Measurements from ENCODE around the gene ZC3H12D. TPM values are rescaled to one million over a fixed set of nuclear protein-coding genes. Genes with fewer than 3 reads are reported as not detected.
"Not testable (repeated sequence)": the region's sequence is repeated elsewhere in the genome, so short reads cannot be mapped to it uniquely, and the experiment has no call there.

Gene ZC3H12D
- total RNA-seq, 2 donors from 2014 or later = 1.8 to 2.2 TPM

- intact Hi-C loops (cut with DNase I) = no loop called here
Observed at GRCh38 chr6:149448821-149449453, 35.9 kb downstream of the ZC3H12D start.

GRCh38 chr6:149446791-149447376 lies 37.9 kb downstream of the ZC3H12D start:
- intact Hi-C loops (cut with DNase I) = no loop called here
- peak; percentile 35 for DNase-seq (ENCODE audit: low spot score)

More at GRCh38 chr6:149448821-149449453, 35.9 kb downstream of the ZC3H12D start:
- peak; percentile 47 for DNase-seq (ENCODE audit: low spot score)

GRCh38 chr6:149445573-149445972 lies 39.2 kb downstream of the ZC3H12D start:
- intact Hi-C loops (cut with DNase I) = no loop called here
- DNase-seq (ENCODE audit: low spot score) = peak; percentile 42

- DNase-seq (ENCODE audit: low spot score) = peak; percentile 43
- intact Hi-C loops (cut with DNase I) = no loop called here
Observed at GRCh38 chr6:149445095-149445466, 39.7 kb downstream of the ZC3H12D start.

GRCh38 chr6:149444360-149445094 lies 40.3 kb downstream of the ZC3H12D start:
- intact Hi-C loops (cut with DNase I) = not testable (repeated sequence)
- DNase-seq (ENCODE audit: low spot score) = peak; percentile 52

GRCh38 chr6:149443411-149444181 lies 41.2 kb downstream of the ZC3H12D start:
- intact Hi-C loops (cut with DNase I) = no loop called here
- DNase-seq (ENCODE audit: low spot score) = peak; percentile 19

GRCh38 chr6:149441740-149442139 lies 43.1 kb downstream of the ZC3H12D start:
- intact Hi-C loops (cut with DNase I) = no loop called here

GRCh38 chr6:149440735-149441671 lies 43.8 kb downstream of the ZC3H12D start:
- DNase-seq (ENCODE audit: low spot score) = peak; percentile 57
- intact Hi-C loops (cut with DNase I) = no loop called here

More at GRCh38 chr6:149441740-149442139, 43.1 kb downstream of the ZC3H12D start:
- DNase-seq (ENCODE audit: low spot score) = peak; percentile 70

- DNase-seq (ENCODE audit: low spot score) = no peak
- intact Hi-C loops (cut with DNase I) = loop anchor here (2.0 to 10.0 kb wide), 2 partner anchors 19 to 865 kb away; no protein-coding TSS in a partner anchor
Observed at GRCh38 chr6:149439626-149440025, 45.2 kb downstream of the ZC3H12D start.

- no peak for DNase-seq (ENCODE audit: low spot score)
- intact Hi-C loops (cut with DNase I) = loop anchor here (2.0 to 10.0 kb wide), 2 partner anchors 20 to 864 kb away; no protein-coding TSS in a partner anchor
Observed at GRCh38 chr6:149438855-149439254, 46.0 kb downstream of the ZC3H12D start.

GRCh38 chr6:149437212-149437611 lies 47.6 kb downstream of the ZC3H12D start:
- DNase-seq (ENCODE audit: low spot score) = no peak
- intact Hi-C loops (cut with DNase I) = loop anchor here in 1 of 2 donors (10.0 kb wide), 1 partner anchor 862 kb away; no protein-coding TSS in a partner anchor

- intact Hi-C loops (cut with DNase I) = loop anchor here (1.0 to 10.0 kb wide), 2 partner anchors 27 to 862 kb away; no protein-coding TSS in a partner anchor
- DNase-seq (ENCODE audit: low spot score) = peak; percentile 80
Observed at GRCh38 chr6:149436647-149437046, 48.2 kb downstream of the ZC3H12D start.

- intact Hi-C loops (cut with DNase I) = loop anchor here (1.0 to 10.0 kb wide), 2 partner anchors 27 to 861 kb away; no protein-coding TSS in a partner anchor
- DNase-seq (ENCODE audit: low spot score) = no peak
Observed at GRCh38 chr6:149435919-149436586, 48.8 kb downstream of the ZC3H12D start.

GRCh38 chr6:149433881-149434280 lies 50.9 kb downstream of the ZC3H12D start:
- intact Hi-C loops (cut with DNase I) = loop anchor here in 1 of 2 donors (5.0 to 10.0 kb wide), 2 partner anchors 402 to 859 kb away; no protein-coding TSS in a partner anchor
- no peak for DNase-seq (ENCODE audit: low spot score)

GRCh38 chr6:149433405-149433804 lies 51.4 kb downstream of the ZC3H12D start:
- DNase-seq (ENCODE audit: low spot score) = peak; percentile 13
- intact Hi-C loops (cut with DNase I) = loop anchor here in 1 of 2 donors (5.0 to 10.0 kb wide), 2 partner anchors 401 to 859 kb away; no protein-coding TSS in a partner anchor

- DNase-seq (ENCODE audit: low spot score) = peak; percentile 96
- intact Hi-C loops (cut with DNase I) = loop anchor here (2.0 to 10.0 kb wide), 3 partner anchors 351 to 857 kb away; no protein-coding TSS in a partner anchor
Observed at GRCh38 chr6:149431905-149432775, 52.7 kb downstream of the ZC3H12D start.

Measured in posterior vena cava (tissue), 2 donors.